NCI-H2196 treated with DMSO at 0.1 percent for 48 hours (cell line): Measurements from ENCODE around the gene DSP.

ENCODE experiments used
- DNase-seq: peaks from one replicate; lab custom pipeline; 2025; ENCODE audit not compliant: unreplicated experiment; lab: John Stamatoyannopoulos, UW

The DSP gene

DNA sequence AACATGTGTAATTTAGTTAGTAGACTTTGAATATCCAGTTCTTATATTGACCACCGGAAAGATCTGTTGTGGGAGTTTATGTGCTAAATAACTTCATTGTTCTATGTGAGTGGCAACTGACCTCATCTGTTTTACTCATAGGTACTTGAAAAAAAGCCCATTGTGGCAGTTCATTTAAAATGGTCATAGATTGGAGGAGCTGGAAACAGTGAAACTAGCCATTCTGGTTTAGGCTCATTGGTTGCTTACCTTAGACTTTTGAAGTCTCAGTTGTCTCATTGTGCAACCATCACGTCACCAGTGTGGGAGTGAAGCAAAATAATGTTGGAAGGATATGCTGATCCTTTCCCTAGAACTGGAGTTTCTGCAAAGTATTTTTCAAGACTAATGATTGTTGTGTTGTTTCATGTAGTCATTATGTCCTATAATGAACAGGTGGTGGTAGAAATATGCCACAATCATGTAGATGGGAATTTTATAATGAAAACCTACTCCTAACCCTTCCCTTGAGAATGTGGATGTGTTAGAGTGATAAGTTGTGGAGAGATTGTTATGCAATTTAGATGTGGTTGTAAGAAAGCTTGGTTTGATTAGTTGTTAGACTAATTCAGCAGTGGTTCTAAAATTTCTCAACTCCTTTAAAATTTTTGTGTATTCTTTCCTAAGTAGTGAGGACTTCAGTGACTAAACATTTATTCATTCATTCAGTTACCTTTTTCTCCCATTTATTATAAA, 18.3 kb downstream of the DSP start:
- no peak for DNase-seq

DNA sequence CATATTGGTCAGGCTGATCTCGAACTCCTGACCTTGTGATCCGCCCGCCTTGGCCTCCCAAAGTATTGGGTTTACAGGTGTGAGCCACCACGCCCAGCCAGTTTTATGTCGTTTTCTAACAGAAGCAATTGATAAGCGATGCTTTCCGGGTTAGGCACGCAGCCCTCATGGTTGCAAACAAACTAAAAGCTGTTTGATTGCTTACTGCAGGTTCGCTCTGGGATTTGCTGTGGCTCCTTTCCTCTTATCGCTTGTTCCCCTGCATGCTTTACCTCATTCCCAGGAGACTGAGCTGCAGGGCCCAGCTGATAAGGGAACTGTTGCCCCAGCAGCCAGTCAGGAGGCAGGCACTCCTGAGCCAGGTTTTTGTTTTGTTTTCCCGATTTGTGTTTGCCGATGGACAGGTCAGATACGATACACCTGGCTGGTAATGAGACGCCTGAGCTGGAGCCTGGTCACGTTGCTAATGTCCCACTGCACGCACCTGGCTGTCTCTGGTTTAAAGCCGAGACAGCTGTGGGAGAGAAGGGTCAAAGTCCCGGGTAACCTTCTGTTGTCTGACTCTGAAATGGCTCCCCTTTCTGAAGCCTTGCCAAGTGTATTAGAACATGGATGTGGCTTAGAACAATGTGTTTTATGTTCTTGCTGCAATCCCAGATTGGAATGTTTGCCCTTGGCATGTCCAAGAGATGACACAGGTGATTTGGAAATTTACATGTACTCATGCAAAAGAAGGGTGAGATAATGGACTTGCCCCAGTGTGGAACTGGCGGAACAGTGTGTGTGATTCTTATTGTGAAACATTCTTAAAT, 19.9 kb downstream of the DSP start:
- peak; percentile 97 for DNase-seq

DNA sequence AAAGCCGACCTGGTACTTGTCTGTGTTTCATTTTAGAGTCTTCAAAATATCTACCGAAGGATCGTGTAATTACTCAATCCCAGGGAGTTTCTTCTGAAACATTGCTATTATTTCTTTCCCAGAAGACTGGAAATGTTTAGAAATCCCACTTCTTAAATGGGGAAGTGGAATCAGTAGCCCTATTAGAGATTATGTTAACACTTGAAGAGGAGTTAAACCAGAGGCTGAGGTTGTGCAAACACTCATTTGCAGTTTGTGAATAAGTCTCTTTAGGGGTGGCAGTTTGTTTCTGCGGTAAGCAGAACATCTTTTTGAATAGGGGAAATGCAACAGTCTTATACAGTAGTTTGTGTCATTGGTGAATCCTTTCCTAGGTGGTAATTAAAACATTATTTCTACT, 21.3 kb downstream of the DSP start:
- no peak for DNase-seq

DNA sequence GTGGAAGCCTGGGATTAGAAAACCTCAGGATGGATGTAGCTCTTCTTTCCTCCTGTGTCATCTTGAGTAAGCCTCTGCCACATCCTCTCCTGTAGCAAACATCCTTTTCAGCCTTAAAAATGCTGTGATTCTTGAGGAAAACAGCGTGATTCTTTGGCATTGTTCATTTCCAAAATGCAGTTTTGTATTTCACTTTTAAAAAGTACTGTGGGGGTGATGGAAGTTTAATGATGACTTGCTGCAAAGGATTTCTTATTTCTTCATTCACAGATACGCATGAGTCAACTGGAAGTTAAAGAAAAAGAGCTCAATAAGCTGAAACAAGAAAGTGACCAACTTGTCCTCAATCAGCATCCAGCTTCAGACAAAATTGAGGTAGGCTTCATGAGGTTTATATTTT, 24.6 kb downstream of the DSP start:
- no peak for DNase-seq

DNA sequence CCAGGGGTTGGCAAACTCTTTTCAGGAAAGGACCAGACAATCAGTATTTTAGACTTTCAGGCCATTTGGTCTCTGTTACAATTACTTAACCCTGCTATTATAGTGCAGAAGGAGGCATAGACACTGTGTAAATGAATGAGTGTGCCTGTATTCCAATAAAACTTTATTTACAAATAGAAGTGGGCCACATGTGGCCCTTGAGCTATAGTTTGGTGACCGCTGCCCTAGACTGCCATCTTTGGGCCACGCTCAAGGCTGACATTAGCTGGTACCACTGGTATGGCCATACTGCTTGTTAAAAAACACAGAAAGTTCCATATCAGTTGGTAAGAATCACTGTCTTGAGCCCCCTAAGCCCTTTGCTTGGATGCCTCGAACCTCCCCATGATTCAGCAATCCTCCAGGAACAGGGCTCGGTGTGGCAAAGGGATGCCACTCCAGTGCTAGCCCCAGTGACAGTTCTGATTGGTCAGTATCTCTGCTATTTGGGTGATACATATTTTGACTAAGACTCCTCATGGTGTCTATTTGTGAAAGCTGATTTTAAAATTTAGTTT, 25.2 kb downstream of the DSP start:
- DNase-seq, result no peak

DNA sequence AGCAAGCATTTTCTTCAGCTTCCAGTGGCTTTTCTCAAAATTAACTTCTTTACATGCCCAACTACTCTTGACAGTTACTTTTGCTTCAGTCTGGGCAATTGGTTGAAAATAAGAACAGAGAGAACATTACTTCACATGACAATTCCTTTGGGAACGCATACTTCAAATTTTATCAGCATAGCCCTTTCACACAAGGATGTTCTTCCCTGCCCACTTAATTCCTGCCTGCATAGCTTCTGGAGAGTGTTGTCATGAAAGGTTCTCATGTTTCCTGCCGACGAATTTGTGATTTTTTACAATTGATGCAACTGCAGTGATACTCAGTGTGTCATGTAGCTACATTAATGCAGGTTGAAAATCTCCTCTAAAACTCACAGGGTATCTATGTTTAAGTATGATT, 26.6 kb downstream of the DSP start:
- no peak for DNase-seq

DNA sequence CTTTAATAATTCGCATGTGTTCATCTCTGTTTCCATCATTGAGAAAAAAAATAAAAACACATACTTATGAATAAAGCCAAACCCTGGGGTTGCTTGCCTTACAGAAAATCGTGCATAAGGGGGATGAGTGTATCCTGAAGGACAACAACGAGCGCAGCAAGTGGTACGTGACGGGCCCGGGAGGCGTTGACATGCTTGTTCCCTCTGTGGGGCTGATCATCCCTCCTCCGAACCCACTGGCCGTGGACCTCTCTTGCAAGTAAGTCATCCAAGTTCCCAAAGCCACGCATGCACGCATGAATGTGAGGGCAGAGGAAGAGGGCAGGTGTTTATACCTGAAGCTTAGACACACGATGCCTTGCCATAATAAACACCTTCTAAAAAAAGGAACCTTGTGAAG, 27.6 kb downstream of the DSP start:
- no peak for DNase-seq

DNA sequence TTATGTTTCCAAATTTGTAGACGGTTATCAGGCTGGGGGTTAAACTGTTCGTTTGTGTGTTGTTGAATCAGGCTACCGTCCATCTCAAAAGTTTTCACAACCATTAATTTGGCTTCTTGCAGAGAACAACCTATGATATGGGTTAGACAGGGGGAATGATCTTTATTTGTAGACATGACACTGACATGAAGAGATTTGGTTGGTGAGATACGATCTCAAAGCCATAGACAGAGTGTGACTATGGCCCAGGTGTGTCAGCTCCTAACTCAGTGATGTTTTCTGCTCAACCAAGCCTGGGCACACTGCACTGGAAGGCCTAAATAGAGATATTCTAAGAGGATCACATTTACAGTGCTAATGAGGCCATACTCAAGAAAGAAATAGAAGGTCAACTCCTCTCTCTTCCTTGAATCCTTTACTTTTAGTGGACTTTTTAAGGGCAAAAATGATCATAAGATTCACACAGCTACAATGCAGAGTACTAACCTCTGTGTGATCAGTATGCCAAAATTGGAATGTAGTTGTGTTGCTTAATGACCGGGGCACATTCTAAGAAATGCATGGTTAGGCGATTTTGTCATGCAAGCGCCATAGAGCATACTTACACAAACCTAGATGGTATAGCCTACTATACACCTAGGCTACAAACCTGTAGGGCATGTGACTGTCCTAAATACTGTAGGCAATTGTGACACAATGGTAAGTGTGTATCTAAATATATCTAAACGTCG, 30.9 kb downstream of the DSP start:
- no peak for DNase-seq

DNA sequence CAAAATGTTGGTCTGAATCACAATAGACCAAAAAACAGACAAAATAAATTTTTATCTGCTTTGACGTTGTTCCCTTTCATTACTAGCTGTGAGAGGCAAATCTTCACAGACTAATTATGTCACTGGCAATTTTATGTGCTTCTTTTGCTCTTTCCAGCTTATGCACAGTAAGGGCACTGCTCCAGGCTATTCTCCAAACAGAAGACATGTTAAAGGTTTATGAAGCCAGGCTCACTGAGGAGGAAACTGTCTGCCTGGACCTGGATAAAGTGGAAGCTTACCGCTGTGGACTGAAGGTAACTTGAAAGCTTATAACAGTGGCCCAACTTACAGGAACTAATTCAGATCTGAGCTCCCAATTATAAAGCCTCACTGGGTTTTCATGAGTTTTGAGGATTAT, 33.0 kb downstream of the DSP start:
- DNase-seq, result no peak

DNA sequence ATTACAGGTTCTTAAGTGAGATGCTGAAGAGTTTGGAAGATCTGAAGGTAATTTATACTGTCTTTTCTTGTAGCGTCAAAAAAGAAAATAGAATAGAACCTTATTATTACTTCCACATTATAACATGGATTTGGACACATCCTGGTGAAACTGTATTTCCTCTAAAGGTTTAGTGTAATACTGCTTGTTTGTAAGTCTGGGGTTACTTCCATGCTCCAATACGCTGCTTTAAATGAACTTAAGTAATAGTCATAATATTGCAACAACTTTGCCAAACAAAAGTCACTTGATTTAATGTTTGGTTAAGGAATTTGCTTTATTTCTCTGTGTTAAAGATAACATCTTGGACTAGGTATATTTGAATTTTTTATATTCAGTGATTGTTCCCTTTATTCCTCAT, 37.0 kb downstream of the DSP start:
- no peak for DNase-seq

DNA sequence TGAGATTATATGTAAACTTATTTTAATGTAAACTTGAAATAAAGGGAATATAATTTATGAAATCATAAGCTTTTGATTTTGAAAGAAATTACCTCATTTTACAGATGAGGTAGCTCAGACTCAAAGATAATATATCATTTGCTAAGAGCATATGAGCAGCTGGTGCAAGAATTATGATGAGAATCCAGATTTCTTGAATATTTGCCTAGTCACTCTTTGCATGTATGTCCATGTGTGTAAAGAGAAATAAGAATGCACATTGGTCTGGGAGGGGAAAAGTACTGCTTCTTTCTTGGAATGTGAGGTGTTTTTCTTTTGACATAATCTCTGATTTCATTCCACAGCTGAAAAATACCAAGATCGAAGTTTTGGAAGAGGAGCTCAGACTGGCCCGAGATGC, 37.5 kb downstream of the DSP start:
- no peak for DNase-seq

DNA sequence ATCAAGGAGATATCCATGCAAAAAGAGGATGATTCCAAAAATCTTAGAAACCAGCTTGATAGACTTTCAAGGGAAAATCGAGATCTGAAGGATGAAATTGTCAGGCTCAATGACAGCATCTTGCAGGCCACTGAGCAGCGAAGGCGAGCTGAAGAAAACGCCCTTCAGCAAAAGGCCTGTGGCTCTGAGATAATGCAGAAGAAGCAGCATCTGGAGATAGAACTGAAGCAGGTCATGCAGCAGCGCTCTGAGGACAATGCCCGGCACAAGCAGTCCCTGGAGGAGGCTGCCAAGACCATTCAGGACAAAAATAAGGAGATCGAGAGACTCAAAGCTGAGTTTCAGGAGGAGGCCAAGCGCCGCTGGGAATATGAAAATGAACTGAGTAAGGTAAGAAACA, 38.4 kb downstream of the DSP start:
- DNase-seq, result no peak

DNA sequence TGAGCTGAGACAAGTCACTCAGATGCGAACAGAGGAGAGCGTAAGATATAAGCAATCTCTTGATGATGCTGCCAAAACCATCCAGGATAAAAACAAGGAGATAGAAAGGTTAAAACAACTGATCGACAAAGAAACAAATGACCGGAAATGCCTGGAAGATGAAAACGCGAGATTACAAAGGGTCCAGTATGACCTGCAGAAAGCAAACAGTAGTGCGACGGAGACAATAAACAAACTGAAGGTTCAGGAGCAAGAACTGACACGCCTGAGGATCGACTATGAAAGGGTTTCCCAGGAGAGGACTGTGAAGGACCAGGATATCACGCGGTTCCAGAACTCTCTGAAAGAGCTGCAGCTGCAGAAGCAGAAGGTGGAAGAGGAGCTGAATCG, 39.1 kb downstream of the DSP start:
- DNase-seq, result no peak

DNA sequence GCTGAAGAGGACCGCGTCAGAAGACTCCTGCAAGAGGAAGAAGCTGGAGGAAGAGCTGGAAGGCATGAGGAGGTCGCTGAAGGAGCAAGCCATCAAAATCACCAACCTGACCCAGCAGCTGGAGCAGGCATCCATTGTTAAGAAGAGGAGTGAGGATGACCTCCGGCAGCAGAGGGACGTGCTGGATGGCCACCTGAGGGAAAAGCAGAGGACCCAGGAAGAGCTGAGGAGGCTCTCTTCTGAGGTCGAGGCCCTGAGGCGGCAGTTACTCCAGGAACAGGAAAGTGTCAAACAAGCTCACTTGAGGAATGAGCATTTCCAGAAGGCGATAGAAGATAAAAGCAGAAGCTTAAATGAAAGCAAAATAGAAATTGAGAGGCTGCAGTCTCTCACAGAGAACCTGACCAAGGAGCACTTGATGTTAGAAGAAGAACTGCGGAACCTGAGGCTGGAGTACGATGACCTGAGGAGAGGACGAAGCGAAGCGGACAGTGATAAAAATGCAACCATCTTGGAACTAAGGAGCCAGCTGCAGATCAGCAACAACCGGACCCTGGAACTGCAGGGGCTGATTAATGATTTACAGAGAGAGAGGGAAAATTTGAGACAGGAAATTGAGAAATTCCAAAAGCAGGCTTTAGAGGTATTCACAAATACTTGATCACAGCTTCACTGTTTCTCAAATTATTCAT, 39.6 kb downstream of the DSP start:
- no peak for DNase-seq

DNA sequence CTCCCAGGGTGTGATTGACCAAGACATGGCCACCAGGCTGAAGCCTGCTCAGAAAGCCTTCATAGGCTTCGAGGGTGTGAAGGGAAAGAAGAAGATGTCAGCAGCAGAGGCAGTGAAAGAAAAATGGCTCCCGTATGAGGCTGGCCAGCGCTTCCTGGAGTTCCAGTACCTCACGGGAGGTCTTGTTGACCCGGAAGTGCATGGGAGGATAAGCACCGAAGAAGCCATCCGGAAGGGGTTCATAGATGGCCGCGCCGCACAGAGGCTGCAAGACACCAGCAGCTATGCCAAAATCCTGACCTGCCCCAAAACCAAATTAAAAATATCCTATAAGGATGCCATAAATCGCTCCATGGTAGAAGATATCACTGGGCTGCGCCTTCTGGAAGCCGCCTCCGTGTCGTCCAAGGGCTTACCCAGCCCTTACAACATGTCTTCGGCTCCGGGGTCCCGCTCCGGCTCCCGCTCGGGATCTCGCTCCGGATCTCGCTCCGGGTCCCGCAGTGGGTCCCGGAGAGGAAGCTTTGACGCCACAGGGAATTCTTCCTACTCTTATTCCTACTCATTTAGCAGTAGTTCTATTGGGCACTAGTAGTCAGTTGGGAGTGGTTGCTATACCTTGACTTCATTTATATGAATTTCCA, 43.9 kb downstream of the DSP start:
- no peak for DNase-seq

DNA sequence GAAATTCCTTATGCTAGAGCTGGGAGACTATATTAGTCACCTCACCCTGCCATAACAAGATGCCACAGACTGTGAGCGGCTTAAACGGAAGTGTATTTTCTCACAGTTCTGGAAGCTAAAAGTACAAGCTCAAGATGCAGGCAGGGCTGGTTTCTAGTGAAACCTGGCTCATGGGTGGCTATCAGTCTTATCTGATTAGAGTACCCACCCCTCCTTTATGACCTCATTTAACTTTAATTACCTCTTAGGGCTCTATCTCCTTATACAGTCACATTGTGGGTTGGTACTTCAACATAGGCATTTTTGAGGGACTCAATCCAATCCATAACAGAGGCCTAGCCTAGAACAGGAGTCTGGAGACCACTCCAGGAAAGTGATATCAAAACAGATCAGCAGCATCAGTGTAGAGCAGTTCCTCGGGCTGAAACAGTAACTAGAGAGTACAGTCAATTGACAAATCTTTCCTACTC, 46.2 kb downstream of the DSP start:
- no peak for DNase-seq

DNA sequence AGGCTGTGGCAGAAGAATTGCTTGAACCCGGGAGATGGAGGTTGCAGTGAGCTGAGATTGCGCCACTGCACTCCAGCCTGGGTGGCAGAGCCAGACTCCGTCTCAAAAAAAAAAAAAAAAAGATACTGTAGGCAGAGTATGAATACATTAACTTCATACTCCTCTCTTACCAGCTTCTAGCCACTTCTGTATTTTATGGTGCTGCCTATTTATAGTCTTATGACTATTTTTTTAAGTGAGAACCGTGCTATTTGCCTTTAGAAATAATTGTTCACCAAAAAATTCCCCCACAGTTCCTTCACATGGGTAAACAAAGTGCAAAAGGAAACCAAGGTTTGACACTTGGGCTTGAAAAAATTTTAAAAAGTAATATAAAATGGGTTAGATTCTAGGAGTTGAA, 47.0 kb downstream of the DSP start:
- DNase-seq, result no peak

DNA sequence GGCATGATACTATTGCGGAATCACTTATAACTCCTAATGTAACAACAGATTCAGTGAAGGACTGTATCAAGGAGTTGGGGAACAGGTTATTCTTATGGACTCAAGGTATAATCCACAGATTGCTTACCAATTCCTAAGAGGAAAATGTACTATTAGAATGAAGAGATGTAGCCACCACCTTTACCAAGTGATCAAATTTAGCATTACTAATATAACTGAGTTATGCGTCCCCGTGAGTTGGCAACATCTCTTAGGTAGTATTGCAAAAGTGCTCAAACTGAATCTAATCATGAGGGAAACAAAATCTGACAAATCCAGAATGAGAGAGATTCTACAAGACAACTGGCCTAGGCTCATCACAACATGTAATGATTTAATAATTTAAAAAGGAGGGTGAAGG, 47.8 kb downstream of the DSP start:
- DNase-seq, result no peak

DNA sequence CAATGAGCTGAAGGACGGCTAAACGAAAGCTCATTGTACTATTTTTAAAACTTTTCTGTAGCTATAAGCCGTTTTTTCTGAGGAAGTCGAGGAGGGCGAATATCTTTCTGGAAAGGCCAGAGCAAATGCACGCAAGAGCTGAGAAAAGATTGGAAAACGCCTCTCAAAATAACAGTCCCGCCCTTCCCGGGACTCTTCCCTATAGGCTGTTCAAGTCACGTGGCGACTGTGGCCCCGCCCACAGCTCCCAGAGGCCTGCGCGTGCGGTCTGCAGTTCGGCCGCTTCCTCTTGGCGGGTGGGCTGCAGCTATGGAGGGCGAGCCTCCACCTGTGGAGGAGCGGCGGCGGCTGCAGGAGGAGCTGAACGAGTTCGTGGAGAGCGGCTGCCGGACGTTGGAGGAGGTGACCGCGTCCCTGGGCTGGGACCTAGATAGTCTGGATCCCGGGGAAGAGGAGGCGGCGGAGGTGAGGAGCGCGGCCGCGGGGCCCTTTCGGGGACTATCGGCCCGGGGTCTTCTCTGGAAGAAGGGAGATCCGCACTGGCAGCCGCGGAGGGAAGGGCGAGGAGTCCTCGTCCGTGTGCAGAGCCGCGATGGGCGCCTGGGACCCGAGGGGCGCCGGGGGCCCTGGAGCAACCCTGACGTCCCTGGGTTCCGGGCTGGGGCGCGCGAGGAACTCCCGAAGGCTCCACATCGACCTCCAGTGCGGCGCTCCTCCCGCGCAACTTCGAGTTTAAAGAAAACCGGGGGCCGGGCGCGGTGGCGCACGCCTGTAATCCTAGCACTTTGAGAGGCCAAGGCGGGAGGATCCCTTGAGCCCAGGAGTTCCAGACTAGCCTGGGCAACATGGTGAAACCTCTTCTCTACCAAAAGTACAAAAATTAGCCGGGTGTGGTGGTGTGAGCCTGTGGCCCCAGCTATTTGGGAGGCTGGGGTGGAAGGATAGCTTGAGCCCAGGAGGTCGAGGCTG, 48.8 kb downstream of the DSP start, which contains the start of gene SNRNP48:
Gene SNRNP48 (plus strand): TSS at position 250 of the 969 bp plus-strand sequence. CDS start 60 bp downstream, at position 310.
- peak; percentile 85 for DNase-seq
